Uterus (tissue), 4 donors: ENCODE data around the gene RUNX1. TPM values are rescaled to one million over a fixed set of nuclear protein-coding genes. Genes with fewer than 3 reads are reported as not detected.

Experiments
- DNase-seq, 2 donors: peaks; one replicate each; pipeline ENCODE4 v3.0.0-alpha.2; 2019 to 2020
- H3K27ac ChIP-seq, 2 donors: fragments of 200-600 bp; sonication (generic); 1 replicate in 1 of 2; 2 replicates in 1 of 2; pipeline ENCODE4 v1.5.1; 2016 to 2018
- H3K27me3 ChIP-seq, 2 donors: fragments of 200-600 bp; sonication (generic); one replicate each; pipeline ENCODE4 v1.5.1; 2018 to 2019; ENCODE audit warnings: control low read depth in 1 of 2
- H3K36me3 ChIP-seq, 2 donors: fragments of 200-600 bp; sonication (generic); one replicate each; pipeline ENCODE4 v1.5.1; 2019; ENCODE audit warnings: control low read depth in 1 of 2
- H3K4me1 ChIP-seq, 2 donors: fragments of 200-600 bp; sonication (generic); one replicate each; pipeline ENCODE4 v1.5.1; 2018 to 2019; ENCODE audit warnings: control low read depth in 1 of 2
- H3K4me3 ChIP-seq, 2 donors: fragments of 200-600 bp; sonication (generic); 1 replicate in 1 of 2; 2 replicates in 1 of 2; pipeline ENCODE4 v1.5.1; 2018 to 2019; ENCODE audit warnings: mild to moderate bottlenecking in 1 of 2
- H3K9me3 ChIP-seq, 2 donors: fragments of 200-600 bp; sonication (generic); one replicate each; pipeline ENCODE4 v1.5.1; 2019; ENCODE audit warnings: control low read depth in 1 of 2
- CTCF ChIP-seq, 4 experiments: fragments of 200-600 bp in 2 of 4; fragments of 450-650 bp in 2 of 4; sonication (generic) in 2 of 4; IDR thresholded peaks; one replicate each; pipeline ENCODE4 v1.5.1; 2016 to 2019; ENCODE audit warnings: antibody characterized with exemption in 4 of 4, mild to moderate bottlenecking in 2 of 4, moderate library complexity in 1 of 4
- POLR2A ChIP-seq, 2 donors: fragments of 450-650 bp; IDR thresholded peaks; one replicate each; pipeline ENCODE4 v1.6.1; 2016; ENCODE audit warnings: antibody characterized with exemption in 2 of 2, mild to moderate bottlenecking in 1 of 2, moderate library complexity in 1 of 2
- intact Hi-C: fragments of 100-400 bp; cut with DNase I; formaldehyde crosslinking; loops from one replicate; pipeline ENCODE4 v1.15.1; 2023; ENCODE audit warnings: low total_unique reads
- total RNA-seq, 4 donors: library from RNA; depleted of rRNA in 3 of 4; stranded (reverse); fragments of >200 nt in 3 of 4; gene quantifications; one replicate each; pipeline versions ENCODE4 v1.1.0 to v1.2.4, GENCODE V29; 2014 to 2023
- donor health status: DM: yes; HTN: yes; CAD: no.

RUNX1 gene
- 10 to 100 TPM in 1 of 4 donors, 1 to 10 TPM in 2, under 1 TPM in 1; under 0.01 to 13.2 (median 8.7) TPM for total RNA-seq

GRCh38 chr21:35048706-35049617 lies at the start of gene RUNX1:
Gene RUNX1 (minus strand): TSS chr21:35049302.
- intact Hi-C loops = no loop called here
- H3K36me3 ChIP-seq = no peaks in the 10 kb centered on the region
- no peak within 1 kb of the TSS for H3K4me3 ChIP-seq
- TF ChIP-seq CTCF (IDR thresholded peaks at IDR 0.05) = no peak
- H3K9me3 ChIP-seq = no peaks in the 10 kb centered on the region
- no peak for DNase-seq
- H3K27me3 ChIP-seq = no peaks in the 10 kb centered on the region
- H3K4me1 ChIP-seq = no peaks in the 10 kb centered on the region
- no peak within 1 kb of the TSS for H3K27ac ChIP-seq

- no peaks in the 10 kb centered on the region for H3K27me3 ChIP-seq
- no peaks in the 10 kb centered on the region for H3K4me1 ChIP-seq
- H3K36me3 ChIP-seq = no peaks in the 10 kb centered on the region
- TF ChIP-seq CTCF (IDR thresholded peaks at IDR 0.05) = no peak
- TF ChIP-seq POLR2A (IDR thresholded peaks at IDR 0.05) = no peak
- intact Hi-C loops = no loop called here
- H3K27ac ChIP-seq = no peak overlapping the region
- no peak for DNase-seq
- no peaks in the 10 kb centered on the region for H3K9me3 ChIP-seq
- H3K4me3 ChIP-seq = no peak overlapping the region
Observed at GRCh38 chr21:35097525-35097924, 48.4 kb upstream of the RUNX1 start.

- no peaks in the 10 kb centered on the region for H3K4me1 ChIP-seq
- TF ChIP-seq CTCF (IDR thresholded peaks at IDR 0.05) (no peak), POLR2A (IDR thresholded peaks at IDR 0.05) (no peak)
- H3K36me3 ChIP-seq = no peaks in the 10 kb centered on the region
- no peak for DNase-seq
- H3K27ac ChIP-seq = no peak overlapping the region
- intact Hi-C loops = no loop called here
- no peaks in the 10 kb centered on the region for H3K9me3 ChIP-seq
- no peaks in the 10 kb centered on the region for H3K27me3 ChIP-seq
- H3K4me3 ChIP-seq = no peak overlapping the region
Observed at GRCh38 chr21:35096959-35097358, 47.9 kb upstream of the RUNX1 start.

- no peak for DNase-seq
- no peaks in the 10 kb centered on the region for H3K27me3 ChIP-seq
- H3K4me3 ChIP-seq = no peak overlapping the region
- no peaks in the 10 kb centered on the region for H3K4me1 ChIP-seq
- no peaks in the 10 kb centered on the region for H3K36me3 ChIP-seq
- no peaks in the 10 kb centered on the region for H3K9me3 ChIP-seq
- no peak overlapping the region for H3K27ac ChIP-seq
- intact Hi-C loops = no loop called here
- TF ChIP-seq POLR2A (IDR thresholded peaks at IDR 0.05) = no peak
Observed at GRCh38 chr21:35095859-35096291, 46.8 kb upstream of the RUNX1 start.

- no peaks in the 10 kb centered on the region for H3K9me3 ChIP-seq
- TF ChIP-seq CTCF (IDR thresholded peaks at IDR 0.05) = no peak
- no peak for TF ChIP-seq POLR2A (IDR thresholded peaks at IDR 0.05)
- intact Hi-C loops = no loop called here
- H3K4me3 ChIP-seq = no peak overlapping the region
- H3K4me1 ChIP-seq = no peaks in the 10 kb centered on the region
- no peak overlapping the region for H3K27ac ChIP-seq
- H3K36me3 ChIP-seq = no peaks in the 10 kb centered on the region
- no peaks in the 10 kb centered on the region for H3K27me3 ChIP-seq
- DNase-seq = no peak
Observed at GRCh38 chr21:35093514-35093913, 44.4 kb upstream of the RUNX1 start.
